Activated CD4-positive, alpha-beta T cell treated with anti-CD3 and anti-CD28 coated beads, Interleukin-2, amount 10 ng/mL, durations not matched to agents 7 days and 5 days (primary cell): ENCODE results near the gene KCNJ6. TPM values are rescaled to one million over a fixed set of nuclear protein-coding genes. Genes with fewer than 3 reads are reported as not detected.

Experiments used
- CTCF ChIA-PET: fragments of 350-600 bp; sonication (Branson Sonifier 250); formaldehyde crosslinking; loops from one replicate; lab custom pipeline; 2021; ENCODE audit warnings: antibody characterized with exemption; lab: Charles Lee
- POLR2A ChIA-PET: fragments of 350-600 bp; sonication (Branson Sonifier 250); formaldehyde crosslinking; loops from one replicate; lab custom pipeline; 2021; ENCODE audit warnings: antibody characterized with exemption; lab: Charles Lee
- DNase-seq: peaks from one replicate; pipeline ENCODE4 v3.0.0-alpha.2; 2020
- H3K27ac Mint-ChIP-seq: one replicate; pipeline ENCODE4 v1.8.0; 2021; ENCODE audit warnings: mild to moderate bottlenecking, moderate library complexity, mixed read lengths
- H3K27me3 Mint-ChIP-seq: one replicate; pipeline ENCODE4 v1.8.0; 2021; ENCODE audit warnings: mixed read lengths
- H3K36me3 Mint-ChIP-seq: one replicate; pipeline ENCODE4 v1.8.0; 2021; ENCODE audit warnings: low read depth, mixed read lengths
- H3K4me1 Mint-ChIP-seq: one replicate; pipeline ENCODE4 v1.8.0; 2021; ENCODE audit warnings: mixed read lengths
- H3K4me3 Mint-ChIP-seq: one replicate; pipeline ENCODE4 v1.8.0; 2021; ENCODE audit warnings: mild to moderate bottlenecking, moderate library complexity, mixed read lengths
- H3K9me3 Mint-ChIP-seq: one replicate; pipeline ENCODE4 v1.8.0; 2021; ENCODE audit warnings: mixed read lengths
- total RNA-seq, 2 experiments: library from RNA; stranded (reverse); gene quantifications; one replicate each; pipeline ENCODE4 v1.2.3, GENCODE V29; 2021

The KCNJ6 gene
- total RNA-seq, 2 experiments from 2014 or later, result not detected

DNA sequence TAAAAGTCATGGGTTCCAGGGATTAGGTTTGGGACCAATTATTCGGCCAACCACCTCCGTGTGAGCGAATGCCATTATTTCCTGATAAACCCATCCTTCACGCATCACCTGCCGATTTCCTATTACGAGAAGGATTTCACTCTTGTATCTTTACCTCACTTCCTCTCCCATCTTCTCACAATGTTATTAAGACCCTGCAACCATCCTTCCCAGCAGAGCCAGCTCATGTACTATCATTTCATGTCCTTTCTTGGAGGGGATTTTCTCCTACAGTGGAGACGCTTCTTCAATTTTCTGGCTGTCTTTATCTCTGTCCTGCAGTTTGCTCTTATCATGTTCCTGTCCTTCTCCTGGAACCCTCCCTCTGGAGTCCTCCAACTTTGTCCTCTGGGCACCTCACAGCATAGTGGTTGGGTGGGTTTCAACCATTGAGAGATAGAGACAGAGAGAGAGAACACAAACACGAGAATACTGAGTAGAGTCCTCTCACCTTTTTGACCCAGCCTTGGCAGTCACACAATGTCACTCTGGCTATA is 357.5 kb downstream of the KCNJ6 start:
- no peak for DNase-seq
- POLR2A ChIA-PET, result no interaction called here
- H3K4me1 Mint-ChIP-seq, result peaks cover 15% of the 10 kb centered on the region
- H3K9me3 Mint-ChIP-seq, result peaks cover 3% of the 10 kb centered on the region
- H3K27me3 Mint-ChIP-seq, result peaks cover 7% of the 10 kb centered on the region
- CTCF ChIA-PET, result no interaction called here
- no peak overlapping the region for H3K4me3 Mint-ChIP-seq
- no peak overlapping the region for H3K27ac Mint-ChIP-seq
- H3K36me3 Mint-ChIP-seq, result no peaks in the 10 kb centered on the region
